Kidney (tissue), 14 donors: ENCODE data around the gene HGS. TPM values are rescaled to one million over a fixed set of nuclear protein-coding genes. Genes with fewer than 3 reads are reported as not detected.

Experiments used
- DNase-seq, 5 donors: peaks; one replicate each; pipeline ENCODE4 v3.0.0-alpha.2; 2013 to 2020
- FAIRE-seq: peaks from 2 replicates; lab custom pipeline; 2012; peaks lifted over from hg19 to GRCh38; lab: Jason Lieb, UNC
- H3K27ac ChIP-seq, 2 donors: one replicate each; pipeline ENCODE4 v1.7.0; 2013; ENCODE audit warnings: low read depth in 2 of 2, low read length in 2 of 2, inconsistent platforms in 1 of 2
- H3K27me3 ChIP-seq: one replicate; pipeline ENCODE4 v1.7.1; 2013; ENCODE audit warnings: low read length, inconsistent platforms; ENCODE audit not compliant: control insufficient read depth, insufficient read depth
- H3K36me3 ChIP-seq, 3 donors: one replicate each; pipeline versions ENCODE4 v1.7.0 to v1.7.1; 2013; ENCODE audit warnings: low read length in 3 of 3, control low read depth in 1 of 3, inconsistent platforms in 1 of 3; ENCODE audit not compliant: insufficient read depth in 3 of 3, control insufficient read depth in 2 of 3
- H3K4me1 ChIP-seq, 3 donors: one replicate each; pipeline versions ENCODE4 v1.7.0 to v1.7.1; 2013; ENCODE audit warnings: low read length in 3 of 3, inconsistent platforms in 1 of 3, low read depth in 1 of 3; ENCODE audit not compliant: control insufficient read depth in 2 of 3, insufficient read depth in 2 of 3
- H3K4me3 ChIP-seq, 3 donors: one replicate each; pipeline versions ENCODE4 v1.7.0 to v1.8.1; 2013; ENCODE audit warnings: low read length in 3 of 3, control low read depth in 1 of 3, inconsistent platforms in 1 of 3
- H3K9ac ChIP-seq, 3 donors: one replicate each; pipeline versions ENCODE4 v1.7.0 to v1.7.1; 2013; ENCODE audit warnings: low read length in 3 of 3, control low read depth in 1 of 3, inconsistent platforms in 1 of 3
- H3K9me3 ChIP-seq, 3 donors: one replicate each; pipeline versions ENCODE4 v1.7.0 to v1.7.1; 2013; ENCODE audit warnings: low read length in 3 of 3, control low read depth in 1 of 3, inconsistent platforms in 1 of 3; ENCODE audit not compliant: control insufficient read depth in 2 of 3, insufficient read depth in 1 of 3
- intact Hi-C: fragments of 100-400 bp; cut with DNase I; formaldehyde crosslinking; loops from one replicate; pipeline ENCODE4 v1.11.1; 2022
- polyA plus RNA-seq: library from polyadenylated mRNA; stranded (reverse); fragments of 350-450 nt; fragmentation: Illumina TruSeq; extraction: RNeasy Lipid Tissue Mini Kit (QIAGEN cat#74804); gene quantifications from one replicate; pipeline ENCODE4 v1.2.3, GENCODE V29; 2014; ENCODE audit warnings: low read depth, low replicate concordance; ENCODE audit not compliant: insufficient read depth
- total RNA-seq: library from RNA; stranded (reverse); fragmentation: NEBNext Ultra II Directional; extraction: Animal tissue kit (Norgen Biotek cat#: 25700); gene quantifications from one replicate; pipeline ENCODE4 v1.2.1, GENCODE V29; 2021
- TF ChIP-seq, protein P1 (sequence below): IDR thresholded peaks from 3 replicates; pipeline ENCODE4 v1.5.1; 2012; ENCODE audit warnings: mild to moderate bottlenecking, moderate library complexity, borderline replicate concordance; ENCODE audit not compliant: insufficient read depth; ENCODE audit errors: extremely low read depth
- donor health status: control.
- donor health status: control.
- donor health status: control.
- donor health status: control.
- donor health status: control.
- donor health status: DM: yes; HTN: yes; CAD: no.
- donor health status: Normal renal cell carcinoma (clear cell type).

Gene HGS
- total and polyA plus RNA-seq, 2 donors from 2014 or later: 85.5 to 95.3 TPM

DNA sequence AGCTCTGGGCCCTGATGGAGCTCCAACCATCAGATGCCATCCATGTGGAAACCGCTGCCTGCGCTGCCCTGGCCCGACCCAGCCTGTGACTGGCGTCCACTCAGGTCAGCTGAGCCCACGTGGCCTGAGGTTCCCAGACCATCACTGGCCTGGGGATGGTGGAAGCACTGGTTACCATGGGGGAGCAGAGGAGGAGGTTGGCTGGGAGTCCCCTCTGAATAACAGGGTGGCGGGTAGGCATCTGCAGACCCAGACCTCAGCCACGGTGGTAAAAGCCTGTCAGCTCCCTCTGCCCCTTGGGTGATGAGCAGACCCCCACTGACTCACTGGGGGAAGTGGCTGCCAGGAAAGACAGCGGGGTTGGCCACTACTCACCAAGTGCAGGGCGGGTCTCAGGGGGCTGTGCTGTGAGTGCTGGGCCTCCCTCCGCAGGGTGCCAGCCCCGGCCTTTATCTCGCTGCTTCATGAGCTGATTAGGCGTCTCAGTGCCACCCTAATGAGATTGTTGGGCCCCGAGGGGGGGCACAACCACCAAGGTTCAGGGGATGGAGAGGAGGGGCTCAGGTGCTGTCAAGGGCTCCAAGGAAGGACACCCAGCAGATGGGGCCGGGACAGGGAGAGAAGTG is 27.6 kb upstream of the HGS start, which contains the start of gene PDE6G:
Gene PDE6G, minus strand, starts transcription at position 425 of the 626 bp plus-strand sequence. CDS start 3,237 bp downstream, outside the sequence.
- intact Hi-C loops: no loop called here
- no peaks in the 10 kb centered on the region for H3K36me3 ChIP-seq
- H3K9me3 ChIP-seq: no peaks in the 10 kb centered on the region
- peaks cover 0 to 2% (median 0%) of the 10 kb centered on the region in 3 donors for H3K4me1 ChIP-seq
- no peak within 1 kb of the TSS for H3K27ac ChIP-seq
- no peak within 1 kb of the TSS for H3K9ac ChIP-seq
- H3K4me3 ChIP-seq: no peak within 1 kb of the TSS
- FAIRE-seq (no peak), DNase-seq (peak in 1 of 5 donors; percentile 72)
- no peaks in the 10 kb centered on the region for H3K27me3 ChIP-seq
- TF ChIP-seq, protein P1, sequence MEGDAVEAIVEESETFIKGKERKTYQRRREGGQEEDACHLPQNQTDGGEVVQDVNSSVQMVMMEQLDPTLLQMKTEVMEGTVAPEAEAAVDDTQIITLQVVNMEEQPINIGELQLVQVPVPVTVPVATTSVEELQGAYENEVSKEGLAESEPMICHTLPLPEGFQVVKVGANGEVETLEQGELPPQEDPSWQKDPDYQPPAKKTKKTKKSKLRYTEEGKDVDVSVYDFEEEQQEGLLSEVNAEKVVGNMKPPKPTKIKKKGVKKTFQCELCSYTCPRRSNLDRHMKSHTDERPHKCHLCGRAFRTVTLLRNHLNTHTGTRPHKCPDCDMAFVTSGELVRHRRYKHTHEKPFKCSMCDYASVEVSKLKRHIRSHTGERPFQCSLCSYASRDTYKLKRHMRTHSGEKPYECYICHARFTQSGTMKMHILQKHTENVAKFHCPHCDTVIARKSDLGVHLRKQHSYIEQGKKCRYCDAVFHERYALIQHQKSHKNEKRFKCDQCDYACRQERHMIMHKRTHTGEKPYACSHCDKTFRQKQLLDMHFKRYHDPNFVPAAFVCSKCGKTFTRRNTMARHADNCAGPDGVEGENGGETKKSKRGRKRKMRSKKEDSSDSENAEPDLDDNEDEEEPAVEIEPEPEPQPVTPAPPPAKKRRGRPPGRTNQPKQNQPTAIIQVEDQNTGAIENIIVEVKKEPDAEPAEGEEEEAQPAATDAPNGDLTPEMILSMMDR: no peak

- peak in 1 of 5 donors; percentile 9 for DNase-seq
- Histone ChIP-seq H3K9me3 (no peaks in the 10 kb centered on the region), H3K4me1 (peaks cover 0 to 2% (median 0%) of the 10 kb centered on the region in 3 donors), H3K9ac (no peak overlapping the region), H3K4me3 (no peak overlapping the region), H3K36me3 (no peaks in the 10 kb centered on the region), H3K27ac (no peak overlapping the region), H3K27me3 (no peaks in the 10 kb centered on the region)
- TF ChIP-seq, protein P1: no peak
- no peak for FAIRE-seq
- intact Hi-C loops: no loop called here
Observed at GRCh38 chr17:81656835-81657234, 27.0 kb upstream of the HGS start.

DNA sequence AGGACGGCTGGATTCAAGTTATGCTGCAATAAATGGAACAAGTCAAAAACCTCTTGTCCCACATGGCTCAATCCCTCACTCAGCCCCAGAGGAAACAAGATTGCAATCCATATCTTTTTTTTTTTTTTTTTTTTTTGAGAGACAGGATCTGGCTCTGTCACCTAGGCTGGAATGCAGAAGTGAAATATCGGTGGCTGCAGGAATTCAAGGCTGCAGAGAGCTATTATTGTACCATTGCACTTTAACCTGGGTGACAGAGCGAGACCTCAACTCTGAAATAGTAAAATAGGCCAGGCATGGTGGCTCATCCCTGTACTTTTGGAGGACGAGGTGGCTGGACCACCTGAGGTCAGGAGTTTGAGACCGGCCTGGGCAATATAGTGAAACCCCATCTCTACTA is 24.8 kb upstream of the HGS start:
- Histone ChIP-seq H3K27ac (peak overlapping the region in 1 of 2 donors; percentile 37), H3K9ac (no peak overlapping the region), H3K4me3 (no peak overlapping the region), H3K36me3 (no peaks in the 10 kb centered on the region), H3K4me1 (peaks cover 0 to 2% (median 0%) of the 10 kb centered on the region in 3 donors), H3K27me3 (no peaks in the 10 kb centered on the region), H3K9me3 (no peaks in the 10 kb centered on the region)
- DNase-seq (peak in 1 of 5 donors; percentile 37), FAIRE-seq (no peak)
- intact Hi-C loops: no loop called here
- TF ChIP-seq, protein P1: no peak
